Suprapubic skin (tissue), 4 donors: Measurements from ENCODE around the gene HDAC7.

Experiments used
- CTCF ChIP-seq, 2 donors: fragments of 200-600 bp in 1 of 2; fragments of 450-650 bp in 1 of 2; sonication (generic) in 1 of 2; IDR thresholded peaks; one replicate each; pipeline ENCODE4 v1.5.1; 2016 to 2019; ENCODE audit warnings: antibody characterized with exemption in 2 of 2, mild to moderate bottlenecking in 1 of 2, moderate library complexity in 1 of 2
- POLR2A ChIP-seq, 2 donors: fragments of 450-650 bp; IDR thresholded peaks; one replicate each; pipeline ENCODE4 v1.6.1; 2017; ENCODE audit warnings: antibody characterized with exemption in 2 of 2, mild to moderate bottlenecking in 2 of 2, moderate library complexity in 2 of 2
- POLR2AphosphoS5 ChIP-seq, 3 donors: sonication (generic); formaldehyde crosslinking; IDR thresholded peaks; one replicate each; pipeline ENCODE4 v1.6.1; 2017; ENCODE audit warnings: antibody characterized with exemption in 3 of 3

- TF ChIP-seq POLR2A (IDR thresholded peaks at IDR 0.05): no peak
- no peak for TF ChIP-seq CTCF (IDR thresholded peaks at IDR 0.05)
- TF ChIP-seq POLR2AphosphoS5 (IDR thresholded peaks at IDR 0.05): no peak
These were observed 27.8 kb downstream of the HDAC7 start for GRCh38 chr12:47791874-47792273.
